Measurements from ENCODE around the gene TXNDC12.
A peak's percentile ranks its signal among the peaks of the same experiment; 100 is the strongest.
"Not testable (repeated sequence)": the region's sequence is repeated elsewhere in the genome, so short reads cannot be mapped to it uniquely, and the experiment has no call there.

TXNDC12 gene

DNA sequence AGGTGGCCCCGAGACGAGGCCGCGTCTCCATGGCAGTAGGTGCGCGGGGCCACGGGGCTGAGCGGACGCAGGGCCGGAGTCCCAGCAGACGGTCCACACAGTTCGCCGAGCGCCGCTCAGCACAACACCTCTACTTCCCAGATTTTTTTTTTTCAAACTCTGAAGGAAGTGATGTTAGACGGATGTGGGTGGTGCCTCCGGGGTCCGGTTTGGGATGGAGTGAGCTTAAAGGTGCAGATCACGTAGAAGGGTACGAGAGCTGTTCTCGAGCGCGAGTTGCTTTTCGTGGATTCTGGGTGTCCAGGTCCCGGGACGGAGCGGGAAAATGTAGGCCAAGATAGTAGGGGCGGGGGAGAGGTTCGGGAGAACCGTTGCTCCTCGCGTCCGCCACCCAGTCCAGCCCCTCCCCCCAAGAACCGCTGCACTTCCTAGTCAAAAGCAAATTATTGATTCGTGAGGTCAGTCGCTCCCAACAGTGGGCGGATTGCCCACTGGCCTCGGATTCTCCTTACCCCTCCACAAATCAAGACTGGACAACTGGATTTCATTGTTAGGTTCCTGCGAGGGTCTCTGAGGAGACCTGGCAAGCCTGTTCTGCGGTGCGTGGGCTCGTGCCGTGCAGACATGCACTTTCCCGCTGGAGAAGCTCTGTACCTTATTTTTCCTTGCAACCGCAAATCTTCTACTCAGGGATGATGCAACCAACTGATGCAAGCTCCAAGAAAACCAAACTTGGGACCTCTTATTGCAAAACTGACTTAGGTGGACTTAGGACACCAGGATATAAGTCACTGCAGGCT is at the start of gene TXNDC12:
TSS of gene TXNDC12 (minus strand) at position 126 of the 800 bp plus-strand sequence. CDS start at position 31, 95 bp downstream.
- no peak for DNase-seq

GRCh38 chr1:52102336-52103013 is 47.5 kb upstream of the TXNDC12 start:
- DNase-seq, result no peak

- DNase-seq, result no peak
Observed at GRCh38 chr1:52098139-52098871, 43.3 kb upstream of the TXNDC12 start.

DNA sequence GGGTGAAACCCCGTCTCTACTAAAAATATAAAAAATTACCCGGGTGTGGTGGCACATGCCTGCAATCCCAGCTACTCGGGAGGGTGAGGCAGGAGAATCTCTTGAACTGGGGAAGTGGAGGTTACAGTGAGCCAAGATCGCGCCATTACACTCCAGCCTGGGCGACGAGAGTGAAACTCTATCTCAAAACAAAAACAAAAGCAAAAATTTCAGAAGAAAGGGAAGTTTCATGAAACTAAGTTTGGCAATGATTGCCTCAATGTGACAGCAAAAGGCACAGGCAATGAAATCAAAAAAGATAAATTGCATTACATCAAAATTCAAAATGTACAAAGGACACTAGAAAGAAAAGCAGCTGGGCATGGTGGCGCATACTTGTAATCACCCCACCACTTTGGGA is 41.2 kb upstream of the TXNDC12 start:
- DNase-seq, result no peak

- DNase-seq, result not testable (repeated sequence)
Observed at GRCh38 chr1:52094300-52094699, 39.3 kb upstream of the TXNDC12 start.

DNA sequence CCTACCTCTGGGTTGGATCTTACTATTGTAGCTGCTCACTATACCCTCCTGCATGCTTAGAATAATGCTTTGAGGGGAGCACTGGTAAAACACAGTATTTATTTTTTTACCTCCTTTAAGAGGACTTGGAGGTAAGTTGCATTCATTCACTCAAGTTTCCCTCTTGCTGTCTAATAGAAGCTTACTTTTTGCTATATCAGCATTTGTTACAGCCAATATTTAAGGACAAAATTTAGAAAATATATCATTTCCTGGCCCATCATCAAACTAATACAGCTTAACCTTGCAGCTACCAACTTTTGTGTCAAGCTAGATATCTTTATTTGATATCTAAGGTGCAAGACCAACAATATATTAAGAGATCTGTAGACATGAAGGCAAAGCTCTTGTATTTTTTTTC is 32.9 kb upstream of the TXNDC12 start:
- DNase-seq, result not testable (repeated sequence)

GRCh38 chr1:52080014-52080415 is 25.0 kb upstream of the TXNDC12 start:
- no peak for DNase-seq

GRCh38 chr1:52077277-52077676 is 22.3 kb upstream of the TXNDC12 start:
- DNase-seq, result not testable (repeated sequence)

DNA sequence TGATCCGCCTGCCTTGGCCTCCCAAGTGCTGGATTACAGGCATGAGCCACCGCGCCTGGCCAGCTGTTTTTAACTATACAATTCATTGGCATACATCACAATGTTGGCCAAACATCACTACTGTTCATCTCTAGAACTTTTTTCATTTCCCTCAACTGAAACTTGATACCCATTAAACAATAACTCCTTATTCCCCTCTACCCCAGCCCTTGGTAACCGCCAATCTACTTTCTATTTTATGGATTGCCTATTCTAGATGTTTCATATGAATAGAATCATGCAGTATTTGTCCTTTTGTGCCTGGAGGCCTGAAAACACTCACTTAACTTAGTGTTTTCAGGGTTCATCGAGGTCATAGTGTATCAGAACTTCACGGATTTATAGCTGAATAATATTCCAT is 17.3 kb upstream of the TXNDC12 start:
- DNase-seq, result no peak

DNA sequence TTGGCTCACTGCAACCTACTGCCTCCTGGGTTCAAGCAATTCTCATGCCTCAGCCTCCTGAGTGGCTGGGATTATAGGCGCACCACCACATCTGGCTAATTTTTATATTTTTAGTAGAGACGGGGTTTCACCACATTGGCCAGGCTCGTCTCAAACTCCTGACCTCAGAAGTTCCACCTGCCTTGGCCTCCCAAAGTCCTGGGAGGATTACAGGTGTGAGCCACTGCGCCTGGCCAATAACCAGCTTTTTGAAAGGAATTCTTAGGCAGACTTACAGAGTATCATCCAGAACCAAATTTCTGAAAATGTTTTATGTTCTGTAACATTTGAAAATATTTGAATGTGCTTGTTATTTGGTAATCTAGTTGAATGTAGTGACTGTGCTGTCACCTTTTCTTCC is 15.7 kb upstream of the TXNDC12 start:
- DNase-seq, result no peak

GRCh38 chr1:52063192-52063591 is 8.2 kb upstream of the TXNDC12 start:
- DNase-seq, result no peak

GRCh38 chr1:52060822-52061221 is 5.8 kb upstream of the TXNDC12 start:
- no peak for DNase-seq

DNA sequence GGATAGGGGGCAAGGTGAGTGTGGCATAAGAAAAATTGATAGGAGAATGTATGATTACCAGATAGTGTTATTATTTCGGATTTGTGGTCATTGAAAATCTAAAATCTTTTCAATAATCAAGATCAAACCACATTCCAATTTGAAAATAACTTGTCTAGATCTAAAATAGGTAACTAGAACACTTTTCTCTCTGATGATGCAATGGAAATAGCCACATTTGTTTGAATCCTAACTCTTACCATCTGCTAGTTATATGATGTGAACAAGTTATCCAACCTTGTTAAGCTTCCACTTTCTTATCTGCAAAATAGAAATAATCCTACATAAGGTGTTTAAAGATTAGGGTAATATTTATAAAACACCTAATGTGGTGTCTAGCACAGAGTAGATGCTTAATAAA is 4.9 kb upstream of the TXNDC12 start:
- DNase-seq, result no peak

GRCh38 chr1:52059321-52059720 is 4.3 kb upstream of the TXNDC12 start:
- DNase-seq, result no peak

GRCh38 chr1:52057876-52058415 is 3.0 kb upstream of the TXNDC12 start:
- DNase-seq, result no peak

GRCh38 chr1:52057255-52057654 is 2.3 kb upstream of the TXNDC12 start:
- DNase-seq, result no peak

DNA sequence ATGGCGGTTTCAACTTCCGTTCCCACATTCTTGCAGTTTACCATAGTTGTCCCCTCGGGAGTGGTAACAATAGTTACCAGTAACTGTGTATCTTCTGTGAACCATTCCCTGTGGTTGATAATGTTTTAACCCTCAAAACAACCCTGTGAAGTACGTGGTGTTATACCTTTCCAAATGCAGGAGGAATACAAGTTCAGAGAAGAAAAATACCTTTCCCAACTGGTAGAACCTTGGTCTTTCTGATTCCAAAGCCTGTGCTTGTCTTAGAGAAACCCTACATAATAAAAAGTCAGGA is 1.9 kb upstream of the TXNDC12 start:
- no peak for DNase-seq

- DNase-seq, result peak; percentile 21
Observed at GRCh38 chr1:52056163-52056936, 1.4 kb upstream of the TXNDC12 start, which contains the start of gene BTF3L4. Gene BTF3L4 (plus strand): TSS chr1:52056295. CDS start chr1:52059848, 3,553 bp downstream.

DNA sequence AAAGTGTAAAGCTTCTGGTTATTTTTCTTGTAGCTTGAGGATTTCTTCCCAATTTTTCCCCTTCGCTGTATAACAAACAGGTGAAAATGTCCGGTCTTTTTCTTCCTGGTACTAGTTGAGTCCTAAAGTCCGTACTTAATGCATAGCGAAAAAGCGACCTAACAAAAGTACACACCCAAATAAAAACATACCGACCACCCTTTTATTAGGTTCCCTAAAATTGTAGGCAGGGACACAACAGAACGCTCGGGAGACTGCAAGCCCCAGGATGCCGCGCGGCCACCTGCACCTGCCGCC is 823 bp upstream of the TXNDC12 start:
- no peak for DNase-seq

DNA sequence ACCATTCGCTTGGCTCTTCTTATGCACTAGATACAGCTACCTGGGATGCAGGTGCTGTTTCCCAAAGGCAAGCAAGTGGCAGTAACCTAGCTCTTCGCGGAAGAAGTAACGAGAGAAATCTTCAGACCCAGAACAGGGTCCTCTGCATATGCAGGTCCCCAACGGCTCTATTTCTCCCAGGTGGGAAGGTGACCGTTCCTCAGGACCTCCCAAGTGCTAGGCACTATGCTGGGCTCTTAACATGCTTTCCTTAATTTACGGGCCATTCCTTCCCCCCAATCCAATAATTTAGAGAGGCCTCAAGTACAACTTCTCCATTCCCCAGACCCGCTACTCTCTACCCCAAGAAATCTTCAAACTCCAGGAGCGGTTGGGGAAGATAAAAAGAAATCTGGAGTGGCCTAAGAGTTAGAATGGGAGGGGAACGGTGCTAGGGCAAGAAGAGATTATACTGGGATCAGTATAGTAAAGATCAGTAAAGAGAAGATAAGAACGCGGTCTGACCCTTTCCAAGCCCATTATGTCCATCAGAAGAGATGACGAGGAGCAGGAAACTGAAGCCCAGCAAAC is 410 bp downstream of the TXNDC12 start:
- DNase-seq, result no peak

GRCh38 chr1:52053862-52054261 is 1.1 kb downstream of the TXNDC12 start:
- DNase-seq, result no peak

DNA sequence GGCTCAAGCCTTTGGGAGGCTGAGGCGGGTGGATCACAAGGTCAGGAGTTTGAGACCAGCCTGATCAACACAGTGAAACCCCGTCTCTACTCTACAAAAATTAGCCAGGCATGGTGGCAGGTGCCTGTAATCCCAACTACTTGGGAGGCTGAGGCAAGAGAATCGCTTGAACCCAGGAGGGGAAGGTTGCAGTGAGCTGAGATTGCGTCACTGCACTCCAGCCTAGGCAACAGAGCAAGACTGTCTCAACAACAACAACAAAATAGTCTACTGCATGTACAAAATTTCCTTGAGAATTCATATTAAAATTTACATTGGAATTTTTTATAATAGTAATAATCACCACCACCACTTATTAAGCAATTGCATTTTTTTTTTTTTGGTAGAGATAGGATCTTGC is 5.7 kb downstream of the TXNDC12 start:
- DNase-seq, result not testable (repeated sequence)
